ENCODE data around the gene NPPC.

DNA sequence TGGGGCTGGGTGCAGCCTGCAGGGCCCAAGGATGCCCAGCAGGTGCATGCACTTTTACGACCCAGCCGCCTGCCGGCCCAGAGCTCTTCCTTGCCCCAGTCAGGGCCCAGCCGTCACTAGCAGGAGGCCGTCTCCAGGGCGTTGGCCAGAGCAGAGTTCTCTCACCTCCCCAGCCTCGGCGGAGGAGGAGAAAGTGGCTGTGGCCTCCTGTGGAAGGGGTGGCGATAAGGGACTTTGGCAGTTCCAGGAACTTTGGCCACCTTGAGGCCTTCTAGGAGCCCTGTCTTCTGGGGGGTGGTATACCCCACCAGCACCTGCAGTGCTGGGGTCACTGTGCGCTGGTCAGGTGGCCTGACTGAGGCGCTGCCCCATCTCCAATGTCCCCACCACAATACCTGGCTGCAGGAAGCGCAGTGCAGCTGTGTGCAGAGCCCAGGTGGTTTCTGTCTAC is 22.0 kb downstream of the NPPC start:
- TF ChIP-seq PHF8 (conservative IDR thresholded peaks at IDR 0.05; ENCODE audit: low read depth, low read length) (no peak), RFX5 (IDR thresholded peaks at IDR 0.05; ENCODE audit: borderline replicate concordance, low read depth, low read length) (no peak), TAF7 (optimal IDR thresholded peaks at IDR 0.05; ENCODE audit: borderline replicate concordance, low read depth, low read length) (no peak), SP1 (IDR thresholded peaks at IDR 0.05; ENCODE audit: low read depth, low read length) (no peak)
- TF ChIP-seq, protein P1, sequence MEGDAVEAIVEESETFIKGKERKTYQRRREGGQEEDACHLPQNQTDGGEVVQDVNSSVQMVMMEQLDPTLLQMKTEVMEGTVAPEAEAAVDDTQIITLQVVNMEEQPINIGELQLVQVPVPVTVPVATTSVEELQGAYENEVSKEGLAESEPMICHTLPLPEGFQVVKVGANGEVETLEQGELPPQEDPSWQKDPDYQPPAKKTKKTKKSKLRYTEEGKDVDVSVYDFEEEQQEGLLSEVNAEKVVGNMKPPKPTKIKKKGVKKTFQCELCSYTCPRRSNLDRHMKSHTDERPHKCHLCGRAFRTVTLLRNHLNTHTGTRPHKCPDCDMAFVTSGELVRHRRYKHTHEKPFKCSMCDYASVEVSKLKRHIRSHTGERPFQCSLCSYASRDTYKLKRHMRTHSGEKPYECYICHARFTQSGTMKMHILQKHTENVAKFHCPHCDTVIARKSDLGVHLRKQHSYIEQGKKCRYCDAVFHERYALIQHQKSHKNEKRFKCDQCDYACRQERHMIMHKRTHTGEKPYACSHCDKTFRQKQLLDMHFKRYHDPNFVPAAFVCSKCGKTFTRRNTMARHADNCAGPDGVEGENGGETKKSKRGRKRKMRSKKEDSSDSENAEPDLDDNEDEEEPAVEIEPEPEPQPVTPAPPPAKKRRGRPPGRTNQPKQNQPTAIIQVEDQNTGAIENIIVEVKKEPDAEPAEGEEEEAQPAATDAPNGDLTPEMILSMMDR (IDR thresholded peaks at IDR 0.05; ENCODE audit: control extremely low read depth in 1 of 3, insufficient read depth in 1 of 3, low read depth in 1 of 3, low read length in 3 of 3): peak in 1 of 3 experiments; percentile 2; a peak in 1 of 4 replicates

Measured in H1 (cell line).